KBM-7 (cell line): ENCODE measurements around the gene STK32C.
"Not testable (repeated sequence)": the region's sequence is repeated elsewhere in the genome, so short reads cannot be mapped to it uniquely, and the experiment has no call there.

Experiments
- DNase-seq: peaks from one replicate; pipeline ENCODE4 v3.0.0-alpha.2; 2015
- in situ Hi-C: fragments of 300-500 bp; cut with MboI; formaldehyde crosslinking; loops from 2 replicates; pipeline ENCODE4 v1.14.3; 2020; ENCODE audit warnings: low sequenced_read_pairs, low pct_unique_long_range_greater_than_20kb, mixed read lengths

Gene STK32C

DNA sequence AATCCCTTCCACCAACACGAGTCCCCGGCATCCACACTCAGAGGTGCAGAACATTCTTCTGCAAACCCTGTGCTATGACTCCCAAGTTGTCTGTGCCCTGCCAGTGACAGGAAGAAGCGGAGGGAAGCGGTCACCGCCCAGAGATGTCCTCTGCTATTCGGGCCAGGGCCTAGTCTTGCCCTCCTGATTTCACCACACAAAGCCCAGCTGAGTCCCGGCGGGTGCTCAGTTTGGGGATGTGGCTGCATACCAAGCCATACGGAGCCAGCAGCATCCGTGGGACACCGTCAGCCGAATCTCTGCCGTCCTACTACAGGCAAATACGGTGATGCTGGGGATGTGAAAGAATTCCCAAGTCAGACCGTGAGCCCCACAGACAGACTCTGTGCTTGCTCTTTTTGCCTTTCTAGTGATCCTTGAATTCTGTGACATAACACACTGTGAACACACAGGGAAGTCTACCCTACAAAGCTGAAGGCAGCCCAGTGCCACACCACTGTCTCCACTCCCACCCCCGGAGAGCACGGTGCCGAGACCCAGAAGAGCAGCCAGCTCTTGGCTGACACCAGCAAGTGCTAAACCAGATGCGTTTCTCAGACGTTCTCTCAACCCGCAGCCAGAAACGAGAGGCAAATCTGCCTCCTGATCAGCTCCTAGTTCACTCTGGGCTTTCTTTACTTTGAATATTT lies 2.0 kb downstream of the STK32C start:
- in situ Hi-C loops, result no loop called here

GRCh38 chr10:132304756-132305509 lies 2.8 kb downstream of the STK32C start:
- in situ Hi-C loops, result no loop called here
- DNase-seq, result no peak

More for the DNA sequence above, 2.0 kb downstream of the STK32C start:
- no peak for DNase-seq

DNA sequence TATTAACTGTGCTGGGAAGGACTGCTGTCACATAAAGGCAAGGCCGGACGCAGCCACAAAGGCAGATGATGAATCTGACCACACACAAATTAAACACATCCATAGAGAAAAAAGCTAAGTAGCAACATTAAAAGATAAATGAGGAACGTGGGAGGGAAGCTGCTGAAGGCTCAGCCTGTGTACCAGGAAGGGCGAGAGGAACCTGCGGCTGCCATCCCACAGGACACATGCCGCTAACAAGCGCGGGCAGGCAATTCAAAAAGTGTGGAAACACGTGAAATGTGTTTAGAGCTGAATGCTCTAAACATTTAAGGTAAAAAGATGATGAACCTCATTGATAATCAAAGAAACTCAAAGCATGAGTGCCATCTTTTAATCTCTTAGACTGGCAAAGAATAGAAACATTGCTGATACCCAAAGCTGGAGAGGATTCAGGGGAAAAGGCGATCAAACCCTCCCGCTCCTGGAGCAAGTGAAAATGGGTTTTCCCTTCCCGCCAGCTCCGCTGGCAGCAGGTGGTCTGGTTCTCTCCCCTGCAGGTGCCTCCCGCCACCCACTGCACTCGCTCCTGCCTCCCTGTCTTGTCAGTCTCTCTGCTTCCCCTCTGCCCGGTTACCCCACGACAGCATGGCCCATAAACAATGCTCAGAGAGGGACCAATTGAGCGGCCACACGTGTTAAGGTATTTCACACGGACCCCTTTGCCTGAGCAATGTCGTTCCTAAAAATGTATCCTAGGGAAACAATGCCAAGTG lies 4.2 kb downstream of the STK32C start:
- peak; percentile 19 for DNase-seq
- in situ Hi-C loops, result no loop called here

DNA sequence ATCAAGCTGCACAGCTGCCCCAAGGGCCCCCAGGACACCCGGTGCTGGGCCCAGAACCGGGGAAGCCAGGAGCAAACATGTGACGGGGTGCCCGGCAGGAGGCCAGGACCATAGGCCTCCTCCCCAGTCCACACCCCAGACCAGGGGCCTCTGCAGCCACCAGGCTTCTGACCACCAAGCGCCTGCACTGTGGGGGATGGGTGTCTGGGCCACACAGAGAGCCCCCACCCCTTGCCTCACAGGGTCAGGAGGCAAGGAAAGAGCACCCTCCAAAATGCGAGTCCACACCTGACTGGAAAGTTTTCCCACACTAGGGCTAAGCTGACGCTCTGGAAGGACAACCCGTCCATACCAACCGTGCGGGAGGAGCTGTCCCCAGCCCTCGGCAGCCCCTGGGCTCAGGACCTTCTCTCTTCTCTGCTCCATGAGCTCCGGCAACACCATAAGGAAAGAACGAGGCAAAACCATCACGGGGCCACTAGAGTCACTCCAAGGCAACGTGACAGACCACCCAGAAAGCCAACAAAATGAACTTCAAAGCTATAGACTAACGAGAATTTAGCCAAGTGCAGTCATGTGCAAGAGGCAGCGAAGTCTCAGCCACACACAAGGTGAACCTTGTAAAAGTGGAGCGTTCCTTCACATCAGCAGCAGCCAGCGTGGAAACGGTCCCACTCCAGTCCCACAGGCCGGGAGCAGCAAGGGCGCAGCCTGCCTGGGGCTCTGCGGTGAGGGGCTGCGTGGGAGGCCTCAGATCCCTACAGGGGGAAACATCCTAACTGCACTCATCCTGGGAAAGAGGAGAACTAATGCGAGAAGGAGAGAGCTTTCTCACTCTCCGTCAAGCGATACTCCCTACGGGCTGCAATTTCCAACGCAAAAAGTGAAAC lies 5.1 kb downstream of the STK32C start:
- in situ Hi-C loops, result no loop called here

DNA sequence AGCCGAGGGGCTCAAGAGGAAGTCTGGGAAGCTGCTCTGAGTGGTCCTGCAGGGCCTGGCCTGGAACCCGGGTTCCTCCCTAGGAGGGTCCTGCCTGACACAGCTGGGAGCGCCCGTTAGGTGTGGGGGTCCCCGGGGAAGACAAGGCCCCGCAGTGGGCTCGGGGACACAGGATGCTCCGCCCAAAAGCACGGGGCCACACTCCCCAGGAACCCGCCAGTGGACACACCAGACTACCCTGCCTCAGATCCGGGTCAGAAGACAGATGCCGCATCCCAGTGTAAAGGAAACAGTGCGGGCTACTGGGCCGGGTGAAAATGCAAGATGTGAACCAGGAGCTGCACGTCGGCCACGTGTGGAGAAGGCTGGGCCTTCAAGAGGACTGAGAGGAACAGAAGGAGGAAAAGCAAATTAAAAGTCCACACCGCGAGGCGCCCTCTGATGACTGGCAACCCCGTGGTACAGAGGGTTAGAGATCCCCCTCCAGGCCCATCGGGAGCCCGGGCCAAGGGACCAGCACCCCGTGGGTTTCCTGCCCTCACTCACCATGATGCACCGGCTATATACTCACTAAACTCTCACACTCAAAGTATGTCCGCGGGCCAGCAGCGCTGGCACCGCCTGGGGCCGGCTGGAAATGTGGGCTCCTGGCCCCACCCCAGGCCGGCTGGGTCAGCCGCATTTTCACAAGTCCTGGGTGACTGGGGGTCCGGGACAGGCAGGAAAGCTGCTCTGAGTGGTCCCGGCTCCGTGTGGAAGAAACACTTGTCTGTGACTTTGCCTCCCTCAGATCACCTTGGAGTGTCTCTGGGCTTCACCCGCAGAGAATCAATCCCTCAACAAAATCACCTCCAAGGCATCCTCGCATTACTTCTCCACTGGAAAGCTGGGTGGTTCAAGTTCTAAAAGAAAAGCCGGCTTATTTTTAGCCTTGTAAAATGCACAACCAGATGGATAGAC lies 6.1 kb downstream of the STK32C start:
- no peak for DNase-seq
- in situ Hi-C loops, result no loop called here

More for the DNA sequence above, 5.1 kb downstream of the STK32C start:
- no peak for DNase-seq

- in situ Hi-C loops, result no loop called here
- no peak for DNase-seq
Observed at GRCh38 chr10:132300582-132300981, 7.2 kb downstream of the STK32C start.

DNA sequence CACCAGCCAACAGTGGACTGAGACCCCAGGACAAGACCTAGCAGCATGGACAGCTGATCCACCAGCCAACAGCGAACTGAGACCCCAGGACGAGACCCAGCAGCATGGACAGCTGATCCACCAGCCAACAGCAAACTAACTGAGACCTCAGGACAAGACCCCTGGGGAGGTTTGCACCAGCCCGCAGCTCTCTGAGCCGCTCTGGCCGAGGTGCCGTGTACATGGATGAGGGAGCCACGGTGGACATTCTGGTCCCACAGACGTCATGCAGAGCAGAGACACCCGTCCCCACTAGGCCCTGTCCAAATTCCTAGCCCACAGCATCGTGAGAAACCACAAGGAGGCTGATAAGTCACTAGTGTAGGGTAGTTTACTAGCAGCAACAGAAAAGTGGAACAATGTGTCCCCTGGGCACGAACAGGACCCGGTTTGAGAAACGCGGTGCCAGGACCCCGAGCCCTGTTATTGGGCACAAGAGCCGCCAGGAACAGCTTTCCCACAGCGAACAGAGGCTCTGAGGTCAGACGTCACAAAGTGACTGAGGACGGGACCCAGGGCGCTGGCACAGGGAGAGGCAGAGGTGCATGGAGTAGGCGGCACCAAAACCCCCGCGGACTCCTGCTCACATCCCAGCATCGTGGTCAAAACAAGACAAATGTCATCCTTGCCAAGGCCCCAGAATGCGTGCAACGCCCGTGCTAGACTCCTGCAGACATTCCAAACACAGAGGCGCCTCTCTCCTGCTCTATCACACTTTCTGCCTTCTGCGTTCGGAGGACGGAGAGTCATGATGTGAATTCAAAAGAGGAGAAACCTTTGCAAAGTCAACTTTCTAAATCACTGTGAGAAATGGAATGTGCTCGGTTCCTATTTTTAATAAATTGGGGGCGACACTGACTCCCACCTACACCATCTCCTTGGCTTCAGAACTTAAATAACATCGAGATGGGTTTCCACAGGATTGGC lies 8.1 kb downstream of the STK32C start:
- in situ Hi-C loops, result no loop called here
- no peak for DNase-seq

GRCh38 chr10:132298038-132298881 lies 9.5 kb downstream of the STK32C start:
- no peak for DNase-seq
- in situ Hi-C loops, result no loop called here

DNA sequence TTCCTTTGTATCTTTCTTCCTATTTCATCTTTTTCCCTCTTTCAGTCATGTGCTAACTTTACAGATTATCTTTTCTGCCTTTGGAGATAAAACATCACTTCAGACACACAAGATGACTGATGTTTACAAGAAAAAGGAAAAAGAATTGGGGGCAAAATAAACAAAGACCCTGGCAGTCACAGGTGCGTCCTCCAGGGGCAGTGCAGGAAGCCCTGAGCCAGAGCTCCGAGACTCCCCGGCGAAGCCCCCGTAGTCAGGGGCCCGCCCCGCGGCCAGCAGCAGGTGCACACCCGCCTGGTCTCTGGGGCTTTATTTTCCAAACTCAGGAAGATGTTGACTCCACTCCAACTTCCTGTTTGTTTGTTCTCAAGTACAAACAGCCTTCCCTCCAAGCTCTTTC lies 10.2 kb downstream of the STK32C start:
- in situ Hi-C loops, result no loop called here
- DNase-seq, result no peak

GRCh38 chr10:132296666-132297443 lies 10.9 kb downstream of the STK32C start:
- in situ Hi-C loops, result no loop called here
- DNase-seq, result no peak

DNA sequence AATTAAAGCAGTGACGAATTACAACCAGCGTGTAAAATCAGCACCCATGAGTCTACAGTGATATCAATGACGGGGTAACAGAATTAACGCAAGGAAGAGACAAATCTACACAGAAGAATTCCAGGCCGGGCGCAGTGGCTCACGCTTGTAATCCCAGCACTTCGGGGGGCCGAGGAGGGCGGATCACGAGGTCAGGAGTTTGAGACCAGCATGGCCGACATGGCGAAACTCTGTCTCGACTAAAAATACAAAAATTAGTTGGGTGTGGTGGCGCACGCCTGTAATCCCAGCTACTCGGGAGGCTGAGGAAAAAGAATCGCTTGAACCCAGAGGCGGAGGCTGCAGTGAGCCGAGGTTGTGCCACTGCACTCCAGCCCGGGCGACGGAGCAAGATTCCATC lies 12.3 kb downstream of the STK32C start:
- DNase-seq, in situ Hi-C loops: not testable (repeated sequence)

DNA sequence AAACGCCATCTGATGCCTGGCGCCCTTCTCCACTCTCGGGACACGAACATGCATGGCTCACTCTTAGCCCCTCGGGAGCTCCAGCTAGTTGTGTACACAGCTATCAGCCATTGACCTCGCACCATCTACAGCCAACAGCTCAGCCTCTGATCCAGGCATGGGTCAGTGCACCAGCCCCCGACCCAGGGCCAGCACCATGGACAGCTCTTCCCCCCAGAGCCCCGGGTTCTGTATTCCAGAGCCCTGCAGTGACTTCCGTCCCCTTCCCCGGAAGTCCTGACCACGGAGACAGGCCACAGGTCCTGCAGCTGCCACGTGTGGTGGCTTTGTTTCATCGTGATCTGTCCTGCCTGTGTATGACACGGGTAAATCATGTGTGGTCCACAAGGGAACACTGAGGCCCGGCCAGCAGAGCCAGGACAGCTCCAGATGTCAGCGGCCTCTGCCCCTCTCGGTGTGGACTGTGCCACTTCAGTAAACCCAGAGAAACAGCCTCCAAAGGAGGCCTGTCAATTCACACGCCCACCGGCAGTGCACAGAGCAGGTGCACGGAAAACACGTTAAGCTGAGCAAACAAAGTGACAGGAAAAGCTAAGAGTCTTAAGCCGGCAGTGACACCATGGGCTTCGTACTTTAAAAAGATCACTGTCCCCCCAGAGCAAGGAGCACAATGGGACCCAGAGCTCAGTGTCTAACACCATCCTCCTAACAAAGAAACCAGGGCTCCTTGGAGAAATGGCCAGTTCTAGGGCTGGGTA lies 13.0 kb downstream of the STK32C start:
- no peak for DNase-seq
- in situ Hi-C loops, result no loop called here

DNA sequence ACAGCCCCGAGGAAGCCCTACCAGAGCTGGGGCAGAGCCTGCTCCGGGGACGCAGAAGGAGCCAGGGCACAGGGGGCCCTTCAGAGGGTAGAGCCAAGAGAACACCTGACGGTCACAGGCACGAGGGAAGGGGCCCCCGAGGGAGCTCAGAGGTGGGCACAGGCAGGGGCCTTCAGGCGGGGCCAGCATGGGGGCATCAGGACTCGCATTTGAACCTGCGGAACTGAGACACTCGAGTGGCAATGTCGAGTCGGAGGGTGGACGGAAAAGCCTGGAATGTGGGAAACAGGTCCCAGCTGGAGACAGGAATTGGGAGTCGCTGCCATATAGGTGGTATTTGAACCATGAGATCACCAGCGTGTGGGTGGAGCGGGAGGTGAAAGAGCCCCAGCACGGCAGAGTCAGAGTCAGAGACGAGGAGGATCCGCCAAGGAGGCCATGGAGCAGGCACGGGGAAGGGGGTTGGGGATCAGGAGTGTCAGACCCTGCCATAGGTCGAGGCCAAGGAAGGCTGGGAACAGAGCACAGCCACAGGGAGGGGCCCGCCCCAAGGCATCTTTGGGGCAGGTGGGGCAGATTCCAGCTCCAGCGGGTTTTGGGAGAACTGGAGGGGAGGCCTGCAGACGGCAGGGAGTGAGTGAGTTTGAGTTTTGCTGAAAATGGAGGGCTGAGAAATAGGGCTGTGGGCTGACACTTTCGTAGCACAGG lies 13.8 kb downstream of the STK32C start:
- no peak for DNase-seq
- in situ Hi-C loops, result no loop called here

DNA sequence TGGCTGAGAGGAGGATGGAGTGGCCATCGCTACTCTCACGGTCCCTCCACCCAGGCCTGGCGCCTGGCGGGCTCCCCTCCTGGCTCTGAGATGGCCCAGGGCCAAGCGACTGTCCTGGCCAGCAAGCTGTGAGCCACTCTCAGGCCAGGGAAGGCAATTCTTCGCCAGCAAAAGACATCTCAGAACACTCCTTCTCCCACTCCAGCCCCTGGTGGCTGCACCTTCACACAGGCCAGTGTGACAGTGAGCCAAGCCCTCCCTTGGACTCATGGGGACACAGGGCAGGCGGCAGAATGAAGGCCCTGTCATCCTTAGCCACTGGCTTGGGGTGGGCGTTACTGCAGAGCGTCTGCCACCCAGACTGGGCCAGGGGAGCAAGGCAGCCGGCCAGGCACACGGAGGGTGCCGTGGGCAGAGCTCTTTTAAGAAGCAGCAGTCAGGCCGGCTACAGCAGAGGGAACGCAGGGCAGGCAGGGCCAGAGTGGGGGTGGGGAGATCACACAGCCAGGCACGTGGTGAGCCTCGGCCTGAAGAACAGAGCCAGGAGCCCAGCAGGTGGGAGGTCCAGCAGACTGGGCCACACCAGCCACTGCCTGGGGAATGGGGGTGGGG lies 14.4 kb downstream of the STK32C start:
- DNase-seq, result no peak
- in situ Hi-C loops, result no loop called here
